Endothelial cell of umbilical vein (primary cell): ENCODE measurements around the gene WSB2. TPM values are rescaled to one million over a fixed set of nuclear protein-coding genes. Genes with fewer than 3 reads are reported as not detected.

Experiments used
- BruUV-seq: library from RNA; stranded (reverse); fragments of 400-500 nt; replicated peaks from 2 replicates; lab custom pipeline; 2021; lab: Mats Ljungman, UMichigan
- CTCF ChIA-PET: fragments of 300-600, 350-600 bp; sonication (Branson Sonifier 250); formaldehyde crosslinking; loops from one replicate; lab custom pipeline; 2021; ENCODE audit warnings: antibody characterized with exemption, inconsistent platforms; lab: Charles Lee
- POLR2A ChIA-PET: fragments of 300-600, 350-600 bp; sonication (Branson Sonifier 250); formaldehyde crosslinking; loops from one replicate; lab custom pipeline; 2021; ENCODE audit warnings: antibody characterized with exemption, inconsistent platforms; lab: Charles Lee
- DNase-seq: peaks from one replicate; pipeline ENCODE4 v3.0.0-alpha.2; 2011; ENCODE audit warnings: low read depth, low spot score
- FAIRE-seq: peaks from 2 replicates; lab custom pipeline; 2011; peaks lifted over from hg19 to GRCh38; lab: Jason Lieb, UNC
- H2AFZ ChIP-seq: 2 replicates; pipeline ENCODE4 v1.6.0; 2012; ENCODE audit warnings: low read depth, low read length, control low read depth, inconsistent platforms
- H3K27ac ChIP-seq: 2 replicates; pipeline ENCODE4 v1.5.1; 2011; ENCODE audit warnings: low read depth, mild to moderate bottlenecking, control low read depth, low read length, moderate library complexity; ENCODE audit not compliant: insufficient read depth
- H3K27me3 ChIP-seq, 2 experiments: 2 replicates each; pipeline versions ENCODE4 v1.6.0 to v1.6.1; 2011; ENCODE audit warnings: low read length in 2 of 2, mixed read lengths in 1 of 2; ENCODE audit not compliant: control insufficient read depth in 2 of 2, insufficient read depth in 2 of 2
- H3K36me3 ChIP-seq, 2 experiments: 2 replicates in 1 of 2; 3 replicates in 1 of 2; pipeline ENCODE4 v1.5.1; 2011; ENCODE audit warnings: low read length in 2 of 2, mild to moderate bottlenecking in 1 of 2, moderate library complexity in 1 of 2; ENCODE audit not compliant: control insufficient read depth in 2 of 2, insufficient read depth in 2 of 2; ENCODE audit errors: extremely low read depth in 1 of 2
- H3K4me1 ChIP-seq: 3 replicates; pipeline ENCODE4 v1.5.1; 2011; ENCODE audit warnings: mild to moderate bottlenecking, low read length; ENCODE audit not compliant: control insufficient read depth, insufficient read depth; ENCODE audit errors: extremely low read depth
- H3K4me2 ChIP-seq: 2 replicates; pipeline ENCODE4 v1.6.1; 2011; ENCODE audit warnings: low read length, control low read depth, mixed read lengths; ENCODE audit not compliant: insufficient read depth
- H3K4me3 ChIP-seq, 3 experiments: fragments of 200-600 bp in 1 of 3; sonication (generic), shearing (Covaris generic) in 1 of 3; replicated peaks in 1 of 3; 2 replicates each; pipeline ENCODE4 v1.5.1; 2011 to 2016; ENCODE audit warnings: control low read depth in 3 of 3, low read length in 3 of 3, mild to moderate bottlenecking in 2 of 3, inconsistent platforms in 1 of 3, low read depth in 1 of 3, moderate library complexity in 1 of 3; ENCODE audit not compliant: insufficient read depth in 1 of 3
- H3K79me2 ChIP-seq: 2 replicates; pipeline ENCODE4 v1.6.0; 2012; ENCODE audit warnings: low read length, inconsistent platforms; ENCODE audit not compliant: control insufficient read depth, insufficient read depth
- H3K9ac ChIP-seq: replicated peaks from 2 replicates; pipeline ENCODE3; 2011; ENCODE audit warnings: low read length, control low read depth; ENCODE audit not compliant: insufficient read depth; ENCODE audit errors: extremely low read depth
- H3K9me1 ChIP-seq: replicated peaks from 3 replicates; pipeline ENCODE4 v1.6.0; 2011; ENCODE audit warnings: mild to moderate bottlenecking, low read length; ENCODE audit not compliant: control insufficient read depth, insufficient read depth; ENCODE audit errors: extremely low read depth
- H3K9me3 ChIP-seq: replicated peaks from 2 replicates; pipeline ENCODE4 v1.5.1; 2012; ENCODE audit warnings: low read length, inconsistent platforms; ENCODE audit not compliant: control insufficient read depth, insufficient read depth
- H4K20me1 ChIP-seq: replicated peaks from 2 replicates; pipeline ENCODE3; 2011; ENCODE audit warnings: mild to moderate bottlenecking, low read length; ENCODE audit not compliant: control insufficient read depth, insufficient read depth; ENCODE audit errors: extremely low read depth
- CTCF ChIP-seq, 2 donors: IDR thresholded peaks; 1 replicate in 1 of 2; 2 replicates in 1 of 2; pipeline ENCODE4 v1.5.1; 2011; ENCODE audit warnings: low read length in 2 of 2, mild to moderate bottlenecking in 2 of 2, moderate library complexity in 2 of 2, control low read depth in 1 of 2, inconsistent platforms in 1 of 2, low read depth in 1 of 2; ENCODE audit not compliant: insufficient read depth in 1 of 2; ENCODE audit errors: extremely low read depth in 1 of 2
- EZH2 ChIP-seq: IDR thresholded peaks from 2 replicates; pipeline ENCODE4 v1.6.1; 2012; ENCODE audit warnings: borderline replicate concordance, low read depth, mild to moderate bottlenecking, moderate library complexity, low read length, inconsistent platforms; ENCODE audit not compliant: severe bottlenecking
- FOS ChIP-seq: IDR thresholded peaks from 2 replicates; pipeline ENCODE4 v1.6.1; 2011; ENCODE audit warnings: mild to moderate bottlenecking, low read length, moderate library complexity, borderline replicate concordance; ENCODE audit not compliant: insufficient read depth
- GATA2 ChIP-seq: IDR thresholded peaks from 2 replicates; pipeline ENCODE4 v1.7.0; 2011; ENCODE audit warnings: low read depth, mild to moderate bottlenecking, moderate library complexity, mixed read lengths, low read length; ENCODE audit not compliant: insufficient read length, insufficient read depth
- JUN ChIP-seq: IDR thresholded peaks from 2 replicates; pipeline ENCODE4 v1.6.1; 2011; ENCODE audit warnings: borderline replicate concordance, low read depth; ENCODE audit not compliant: insufficient read length, insufficient read depth
- MAX ChIP-seq: IDR thresholded peaks from 2 replicates; pipeline ENCODE4 v1.6.1; 2011; ENCODE audit not compliant: insufficient read depth, insufficient read length
- MYC ChIP-seq: IDR thresholded peaks from one replicate; pipeline ENCODE4 v1.6.1; 2011; ENCODE audit warnings: mild to moderate bottlenecking, low read depth, low read length
- POLR2A ChIP-seq: IDR thresholded peaks from 2 replicates; pipeline ENCODE4 v1.6.1; 2012; ENCODE audit warnings: low read depth, mild to moderate bottlenecking, control low read depth, low read length
- POLR2AphosphoS5 ChIP-seq: IDR thresholded peaks from 2 replicates; pipeline ENCODE4 v1.6.1; 2012; ENCODE audit warnings: low read depth, mild to moderate bottlenecking, control low read depth, low read length, moderate library complexity; ENCODE audit not compliant: insufficient read depth
- dilution Hi-C: fragments of 300-500 bp; cut with MboI; formaldehyde crosslinking; loops from one replicate; pipeline ENCODE4 v1.15.0; 2019; ENCODE audit warnings: low sequenced_read_pairs; ENCODE audit not compliant: extremely low pct_ligation_motif_present
- intact Hi-C: fragments of 100-400 bp; cut with micrococcal nuclease; formaldehyde crosslinking; loops from one replicate; pipeline ENCODE4 v1.10.0; 2022
- polyA plus RNA-seq, 4 experiments: library from polyadenylated mRNA; depleted of rRNA in 3 of 4; stranded (reverse) in 3 of 4; unstranded in 1 of 4; fragments of >200 nt; gene quantifications; 2 replicates each; pipeline versions ENCODE4 v1.2.1 to v1.2.3, GENCODE V29; 2011 to 2012; ENCODE audit warnings: missing spikeins in 1 of 4
- total RNA-seq: library from RNA; stranded (reverse); gene quantifications from 2 replicates; pipeline ENCODE4 v1.2.3, GENCODE V29; 2021

WSB2 gene
- total and polyA plus RNA-seq, 2 donors (not counting 3 experiments of a cell fraction or from before 2014, with no cell fraction given): 73.6 to 107 TPM

GRCh38 chr12:118011961-118012360 is 49.0 kb downstream of the WSB2 start:
- intact Hi-C loops (no loop called here), dilution Hi-C loops (no loop called here)
- Histone ChIP-seq H3K4me1 (peaks cover 2% of the 10 kb centered on the region), H3K4me2 (no peak overlapping the region), H3K9me1 (no peaks in the 10 kb centered on the region), H3K27me3 (peaks cover 4% of the 10 kb centered on the region in 2 experiments), H2AFZ (no peak overlapping the region), H3K9ac (no peak overlapping the region), H3K79me2 (peaks cover 2% of the 10 kb centered on the region), H3K9me3 (no peaks in the 10 kb centered on the region), H3K27ac (no peak overlapping the region), H3K4me3 (no peak overlapping the region), H3K36me3 (no peaks in the 10 kb centered on the region), H4K20me1 (no peaks in the 10 kb centered on the region)
- CTCF ChIA-PET: no interaction called here
- POLR2A ChIA-PET: no interaction called here
- TF ChIP-seq GATA2 (no peak), MAX (no peak), EZH2 (no peak), JUN (no peak), POLR2A (no peak), FOS (no peak), POLR2AphosphoS5 (no peak), CTCF (IDR thresholded peaks at IDR 0.05; ENCODE audit: extremely low read depth in 1 of 2, insufficient read depth in 1 of 2, low read depth in 1 of 2, low read length in 2 of 2) (no peak), MYC (no peak)
- no peak for DNase-seq
- BruUV-seq: no TSS peak
- no peak for FAIRE-seq
